HL-60/S4 treated with phorbol 12-myristate 13-acetate at 8.2 ng/mL for 4 days and 3 days (cell line): ENCODE results near the gene SMTN.
"Not testable (repeated sequence)": the region's sequence is repeated elsewhere in the genome, so short reads cannot be mapped to it uniquely, and the experiment has no call there.

Experiments used
- in situ Hi-C: fragments of 300-500 bp; cut with MboI; formaldehyde crosslinking; loops from 2 replicates; pipeline ENCODE4 v1.15.0; 2022; ENCODE audit warnings: low sequenced_read_pairs

Gene SMTN

DNA sequence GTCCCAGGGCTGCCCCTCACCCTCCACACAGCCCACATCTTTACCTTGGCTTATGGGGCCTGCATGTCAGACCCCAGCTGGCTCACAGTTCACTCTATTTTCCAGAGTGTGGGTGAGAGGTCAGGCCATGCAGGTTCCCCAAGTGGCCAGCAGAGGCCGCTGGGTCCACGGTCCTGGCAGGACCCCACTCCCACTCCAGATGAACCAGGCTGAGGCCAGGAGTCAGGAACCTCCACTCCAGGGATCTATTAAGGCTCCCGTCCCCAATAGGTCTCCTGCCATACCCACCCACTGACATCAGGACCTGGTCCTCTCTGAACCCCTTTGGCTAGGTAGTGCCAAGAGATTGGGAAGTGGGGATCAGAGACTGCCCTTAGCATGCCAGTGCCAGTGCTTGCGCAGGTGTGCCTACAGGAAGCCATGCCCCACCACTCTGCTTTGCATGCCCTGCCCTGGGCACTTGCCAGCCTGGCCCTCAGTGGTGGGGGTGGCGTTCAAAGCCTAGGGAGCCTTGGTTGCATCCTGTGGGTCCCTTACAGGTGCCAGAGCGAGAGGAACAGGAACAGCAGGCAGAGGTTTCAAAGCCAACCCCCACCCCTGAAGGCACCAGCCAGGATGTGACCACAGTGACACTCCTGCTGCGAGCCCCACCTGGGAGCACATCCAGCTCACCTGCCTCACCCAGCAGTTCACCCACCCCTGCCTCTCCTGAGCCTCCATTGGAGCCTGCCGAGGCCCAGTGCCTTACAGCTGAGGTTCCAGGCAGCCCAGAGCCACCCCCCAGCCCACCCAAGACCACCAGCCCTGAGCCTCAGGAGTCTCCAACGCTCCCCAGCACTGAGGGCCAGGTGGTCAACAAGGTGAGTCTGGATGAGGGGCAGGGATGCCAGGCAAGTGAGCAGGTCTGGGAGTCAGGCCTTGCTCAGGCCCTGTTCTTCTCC lies 8.3 kb downstream of the SMTN start:
- in situ Hi-C loops: no loop called here

GRCh38 chr22:31090217-31091085 lies 9.3 kb downstream of the SMTN start:
- in situ Hi-C loops: no loop called here

DNA sequence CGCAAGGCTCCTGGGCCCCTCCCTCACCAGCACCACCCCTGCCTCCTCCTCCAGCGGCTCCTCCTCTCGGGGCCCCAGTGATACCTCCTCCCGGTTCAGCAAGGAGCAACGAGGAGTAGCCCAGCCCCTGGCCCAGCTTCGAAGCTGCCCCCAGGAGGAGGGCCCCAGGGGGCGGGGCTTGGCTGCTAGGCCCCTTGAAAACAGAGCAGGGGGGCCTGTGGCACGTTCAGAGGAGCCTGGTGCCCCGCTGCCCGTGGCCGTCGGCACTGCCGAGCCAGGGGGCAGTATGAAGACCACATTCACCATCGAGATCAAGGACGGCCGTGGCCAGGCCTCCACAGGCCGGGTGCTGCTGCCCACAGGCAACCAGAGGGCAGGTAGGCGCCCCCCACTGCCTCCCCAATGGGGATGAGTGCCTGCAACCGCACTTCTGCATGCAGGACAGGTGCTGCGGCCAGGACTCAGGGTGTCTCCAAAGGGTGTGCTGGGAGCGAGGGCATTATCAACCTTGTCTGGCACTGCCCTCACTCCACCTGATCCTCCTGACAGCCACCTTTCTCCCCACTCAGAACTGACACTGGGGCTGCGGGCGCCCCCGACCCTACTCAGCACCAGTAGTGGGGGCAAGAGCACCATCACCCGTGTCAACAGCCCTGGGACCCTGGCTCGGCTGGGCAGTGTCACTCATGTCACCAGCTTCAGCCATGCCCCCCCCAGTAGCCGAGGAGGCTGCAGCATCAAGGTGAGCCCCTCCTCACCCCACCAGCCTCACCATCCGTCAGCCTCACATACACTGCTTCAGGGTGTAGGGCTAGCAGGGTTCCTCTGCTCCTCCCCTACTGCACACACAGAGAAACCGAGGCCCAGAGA lies 10.2 kb downstream of the SMTN start:
- in situ Hi-C loops: no loop called here

GRCh38 chr22:31092161-31092560 lies 11.0 kb downstream of the SMTN start:
- in situ Hi-C loops: no loop called here

DNA sequence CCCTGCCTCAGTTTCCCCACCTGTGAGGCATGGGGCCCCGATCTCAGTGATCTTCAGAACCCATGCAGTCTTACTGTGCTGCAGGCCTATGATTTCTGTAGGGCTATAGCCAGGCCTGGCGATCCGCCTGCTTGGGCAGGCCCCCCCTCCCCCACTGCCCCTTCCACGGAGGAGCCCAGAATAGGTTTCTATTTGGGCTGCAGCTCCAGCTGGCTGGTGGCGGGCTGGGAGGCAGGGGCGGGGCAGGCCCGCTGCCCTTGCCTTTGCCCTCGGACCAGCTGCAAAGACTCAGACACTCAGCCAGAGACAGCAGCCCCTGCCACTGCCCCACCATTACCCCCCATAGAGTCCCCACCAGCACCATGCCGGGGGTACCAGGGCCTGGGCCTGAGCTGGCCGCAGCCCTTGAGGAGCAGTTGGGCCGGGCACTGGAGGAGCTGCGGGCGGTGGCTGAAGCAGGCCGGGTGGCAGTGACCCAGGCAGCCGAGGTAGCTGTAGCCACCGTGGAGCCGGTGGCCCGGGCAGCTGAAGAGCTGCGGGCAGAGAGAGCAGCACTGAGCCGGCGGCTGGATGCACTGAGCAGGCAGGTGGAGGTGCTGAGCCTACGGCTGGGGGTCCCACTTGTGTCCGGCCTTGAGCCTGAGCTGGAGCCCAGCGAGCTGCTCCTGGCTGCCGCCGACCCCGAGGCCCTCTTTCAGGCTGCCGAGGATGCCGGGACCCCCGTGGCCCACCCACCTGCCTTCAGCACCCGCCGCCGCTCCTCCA lies 12.2 kb downstream of the SMTN start:
- in situ Hi-C loops: no loop called here

- in situ Hi-C loops: no loop called here
Measured at GRCh38 chr22:31094021-31094551, 13.0 kb downstream of the SMTN start.

- in situ Hi-C loops: no loop called here
Measured at GRCh38 chr22:31094741-31095140, 13.6 kb downstream of the SMTN start.

- in situ Hi-C loops: no loop called here
Measured at GRCh38 chr22:31095637-31096249, 14.6 kb downstream of the SMTN start.

GRCh38 chr22:31096657-31097279 lies 15.7 kb downstream of the SMTN start:
- in situ Hi-C loops: no loop called here

- in situ Hi-C loops: not testable (repeated sequence)
Measured at GRCh38 chr22:31097539-31097938, 16.4 kb downstream of the SMTN start.

GRCh38 chr22:31097941-31098631 lies 17.0 kb downstream of the SMTN start:
- in situ Hi-C loops: no loop called here

GRCh38 chr22:31098632-31099110 lies 17.6 kb downstream of the SMTN start:
- in situ Hi-C loops: no loop called here

GRCh38 chr22:31099386-31099785 lies 18.3 kb downstream of the SMTN start:
- in situ Hi-C loops: no loop called here

DNA sequence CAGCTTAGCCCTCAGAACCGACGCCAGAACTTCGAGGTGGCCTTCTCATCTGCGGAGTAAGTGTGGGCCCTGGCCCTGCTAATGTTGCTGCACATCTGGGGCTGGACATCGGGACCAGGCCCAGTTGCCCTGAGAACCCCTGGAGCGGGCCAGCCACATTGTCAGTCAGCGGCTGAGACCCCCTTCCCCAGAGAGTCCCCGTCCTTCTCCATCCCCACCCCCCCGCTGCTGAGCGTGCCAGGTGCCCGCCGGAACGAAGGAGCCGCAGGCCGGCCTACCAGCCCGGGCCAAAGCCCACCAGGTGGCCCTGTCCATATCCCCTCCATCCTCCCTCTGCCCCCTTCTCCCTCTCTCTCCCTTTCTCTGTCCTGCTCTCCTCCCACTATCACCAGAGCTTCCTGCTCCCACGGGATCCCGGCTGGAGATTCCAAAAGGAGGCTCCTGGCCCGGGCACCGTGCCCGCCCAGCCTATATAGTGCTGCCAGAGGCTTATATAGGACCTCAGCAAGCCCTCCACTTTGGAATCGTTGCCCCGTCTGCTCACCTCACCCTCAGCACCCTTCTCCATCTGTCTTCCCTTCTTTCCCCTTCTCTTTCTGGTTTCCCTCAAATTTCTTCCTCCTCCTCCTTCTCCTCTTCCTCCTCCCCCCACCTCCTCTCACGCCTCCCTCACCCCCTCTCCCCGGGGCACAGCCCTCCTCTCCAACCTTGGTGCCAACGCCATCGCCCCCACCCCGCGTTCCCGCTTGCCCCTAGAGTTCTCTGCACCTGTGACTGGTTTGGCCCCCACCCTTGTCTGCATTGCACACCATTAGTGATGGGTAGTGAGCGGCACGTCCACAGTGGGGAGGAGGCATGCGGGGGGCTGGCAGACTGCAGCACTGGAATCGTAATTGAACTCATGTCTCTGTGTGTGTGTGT lies 19.0 kb downstream of the SMTN start:
- in situ Hi-C loops: no loop called here

- in situ Hi-C loops: no loop called here
Measured at GRCh38 chr22:31100762-31101525, 19.8 kb downstream of the SMTN start.

GRCh38 chr22:31102441-31103081 lies 21.4 kb downstream of the SMTN start:
- in situ Hi-C loops: no loop called here
